Measurements from ENCODE around the gene MAPK10. TPM values are rescaled to one million over a fixed set of nuclear protein-coding genes. Genes with fewer than 3 reads are reported as not detected.

Gene MAPK10
- total RNA-seq, 4 donors from 2014 or later = 1.7 to 8.6 (median 4.4) TPM

GRCh38 chr4:86366920-86367319 is 7.1 kb upstream of the MAPK10 start:
- Histone ChIP-seq H3K27me3 (no peaks in the 10 kb centered on the region), H3K4me3 (no peak overlapping the region), H3K4me1 (no peaks in the 10 kb centered on the region), H3K9me3 (no peaks in the 10 kb centered on the region), H3K36me3 (no peaks in the 10 kb centered on the region), H3K27ac (no peak overlapping the region)
- intact Hi-C loops (cut with DNase I) = no loop called here
- 93 to 100% methylated on average over 1 of the region's 1 CpG for WGBS, 2 donors
- DNase-seq = no peak
- TF ChIP-seq CTCF (IDR thresholded peaks at IDR 0.05) (no peak), POLR2A (IDR thresholded peaks at IDR 0.05) (no peak)

- H3K36me3 ChIP-seq = no peaks in the 10 kb centered on the region
- H3K4me3 ChIP-seq = no peak overlapping the region
- no peak overlapping the region for H3K27ac ChIP-seq
- H3K4me1 ChIP-seq = peaks cover 0 to 9% (median 0%) of the 10 kb centered on the region in 3 donors
- no peaks in the 10 kb centered on the region for H3K9me3 ChIP-seq
- no peak for TF ChIP-seq POLR2A (IDR thresholded peaks at IDR 0.05)
- TF ChIP-seq CTCF (IDR thresholded peaks at IDR 0.05) = no peak
- no peaks in the 10 kb centered on the region for H3K27me3 ChIP-seq
- intact Hi-C loops (cut with DNase I) = no loop called here
- DNase-seq = no peak
Measured at GRCh38 chr4:86362510-86362909, 2.7 kb upstream of the MAPK10 start.

- Histone ChIP-seq H3K4me3 (no peak overlapping the region), H3K27me3 (no peaks in the 10 kb centered on the region), H3K4me1 (peaks cover 0 to 9% (median 0%) of the 10 kb centered on the region in 3 donors), H3K9me3 (no peaks in the 10 kb centered on the region), H3K27ac (no peak overlapping the region), H3K36me3 (no peaks in the 10 kb centered on the region)
- DNase-seq = no peak
- intact Hi-C loops (cut with DNase I) = no loop called here
- WGBS, 2 donors = 81 to 87% methylated on average over 3 of the region's 3 CpGs
- TF ChIP-seq CTCF (IDR thresholded peaks at IDR 0.05) (no peak), POLR2A (IDR thresholded peaks at IDR 0.05) (no peak)
Measured at GRCh38 chr4:86358257-86358656, 1.6 kb downstream of the MAPK10 start.

GRCh38 chr4:86357608-86358007 is 2.2 kb downstream of the MAPK10 start:
- intact Hi-C loops (cut with DNase I) = no loop called here
- Histone ChIP-seq H3K36me3 (no peaks in the 10 kb centered on the region), H3K27ac (no peak overlapping the region), H3K9me3 (no peaks in the 10 kb centered on the region), H3K4me1 (peaks cover 0 to 9% (median 0%) of the 10 kb centered on the region in 3 donors), H3K27me3 (no peaks in the 10 kb centered on the region), H3K4me3 (no peak overlapping the region)
- 33 to 50% methylated on average over 1 of the region's 1 CpG for WGBS, 2 donors
- no peak for TF ChIP-seq POLR2A (IDR thresholded peaks at IDR 0.05)
- no peak for TF ChIP-seq CTCF (IDR thresholded peaks at IDR 0.05)
- DNase-seq = no peak

- no peak for DNase-seq
Measured at GRCh38 chr4:86356425-86357210, 3.2 kb downstream of the MAPK10 start.

More at GRCh38 chr4:86356425-86357210, 3.2 kb downstream of the MAPK10 start:
- Histone ChIP-seq H3K27ac (no peak overlapping the region), H3K36me3 (no peaks in the 10 kb centered on the region), H3K9me3 (no peaks in the 10 kb centered on the region), H3K4me3 (no peak overlapping the region), H3K4me1 (peaks cover 0 to 9% (median 0%) of the 10 kb centered on the region in 3 donors), H3K27me3 (no peaks in the 10 kb centered on the region)
- WGBS, 2 donors = 73 to 78% methylated on average over 4 of the region's 4 CpGs
- intact Hi-C loops (cut with DNase I) = no loop called here
- TF ChIP-seq CTCF (IDR thresholded peaks at IDR 0.05) (no peak), POLR2A (IDR thresholded peaks at IDR 0.05) (no peak)
